ENCODE results near the gene NOTCH1.

The NOTCH1 gene

DNA sequence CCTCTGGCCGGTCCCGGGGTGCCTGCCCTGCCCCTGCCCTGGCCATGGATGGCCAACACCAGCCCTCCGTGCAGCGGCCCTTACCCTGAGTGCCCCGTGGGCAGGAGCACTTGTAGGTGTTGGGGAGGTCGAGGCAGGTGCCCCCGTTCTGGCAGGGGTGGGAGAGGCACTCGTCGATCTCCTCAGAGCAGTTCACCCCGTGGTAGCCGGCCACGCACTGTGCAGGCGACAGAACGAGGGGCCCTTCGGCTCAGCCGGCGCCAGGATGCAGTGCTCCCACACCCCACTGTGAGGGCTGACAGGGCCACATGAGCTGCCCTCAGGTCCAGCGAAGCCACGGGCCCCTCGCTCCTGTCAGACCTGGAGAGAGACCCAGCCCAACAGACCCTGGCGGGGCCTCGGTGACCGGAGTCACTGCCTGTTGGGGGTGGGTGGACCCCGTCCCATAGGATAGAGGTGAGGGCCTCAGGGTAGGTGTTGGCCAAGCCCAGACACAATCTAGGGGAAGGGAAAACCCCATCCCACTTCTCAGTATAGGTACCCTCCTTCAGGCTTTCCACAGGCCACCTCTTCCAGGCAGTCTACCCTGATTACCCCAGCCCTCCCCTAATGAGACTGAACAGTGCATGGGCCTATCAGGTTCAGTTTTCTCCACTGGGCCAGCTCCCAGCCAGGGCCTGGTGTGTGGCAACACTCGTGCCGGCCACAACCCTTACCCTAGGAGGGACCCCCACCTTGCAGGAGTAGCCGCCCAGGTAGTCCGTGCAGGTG lies 38.4 kb downstream of the NOTCH1 start:
- Histone ChIP-seq H3K23ac (ENCODE audit: low read length) (no peak overlapping the region), H3K27me3 (ENCODE audit: insufficient read depth, low read length) (no peaks in the 10 kb centered on the region), H3K14ac (ENCODE audit: low read length) (no peak overlapping the region), H3K27ac (ENCODE audit: low read depth, low read length) (no peak overlapping the region), H3K4me3 (ENCODE audit: low read depth, low read length) (no peak overlapping the region), H3K9ac (ENCODE audit: low read length) (no peak overlapping the region), H3K9me3 (ENCODE audit: insufficient read depth, low read depth, low read length) (peaks cover 2% of the 10 kb centered on the region), H4K91ac (ENCODE audit: low read depth, low read length) (no peak overlapping the region), H2AFZ (ENCODE audit: insufficient read depth, low read length, poor library complexity) (no peak overlapping the region), H3K36me3 (ENCODE audit: control insufficient read depth in 1 of 2, insufficient read depth in 2 of 2, low read length in 2 of 2) (peaks cover 80 to 87% of the 10 kb centered on the region in 2 experiments), H2BK120ac (ENCODE audit: insufficient read depth, low read length, poor library complexity) (no peak overlapping the region), H2AK5ac (ENCODE audit: low read length) (no peak overlapping the region), H3K79me1 (ENCODE audit: low read length) (no peaks in the 10 kb centered on the region), H3K4me1 (ENCODE audit: control insufficient read depth in 1 of 2, insufficient read depth in 2 of 2, low read length in 2 of 2) (no peaks in the 10 kb centered on the region), H2BK5ac (ENCODE audit: low read depth, low read length, poor library complexity) (no peak overlapping the region), H3K18ac (ENCODE audit: low read length) (no peak overlapping the region), H3K4ac (ENCODE audit: low read depth, low read length) (no peak overlapping the region), H2BK12ac (ENCODE audit: low read length) (no peak overlapping the region), H3K4me2 (ENCODE audit: low read length) (no peak overlapping the region), H3K79me2 (ENCODE audit: control insufficient read depth, insufficient read depth, low read length, poor library complexity) (no peaks in the 10 kb centered on the region), H4K8ac (ENCODE audit: low read depth, low read length) (no peak overlapping the region), H4K12ac (ENCODE audit: low read depth, low read length) (no peak overlapping the region)
- WGBS (ENCODE audit: extremely low coverage, insufficient coverage, insufficient read length) = no CpG with 5 or more reads among the region's 28 CpGs
- DNase-seq = no peak

GRCh38 chr9:136506425-136506824 lies 39.4 kb downstream of the NOTCH1 start:
- H3K14ac ChIP-seq (ENCODE audit: low read length) = no peak overlapping the region
- no peaks in the 10 kb centered on the region for H3K4me1 ChIP-seq (ENCODE audit: control insufficient read depth in 1 of 2, insufficient read depth in 2 of 2, low read length in 2 of 2)
- H4K12ac ChIP-seq (ENCODE audit: low read depth, low read length) = no peak overlapping the region
- no peak for DNase-seq
- no peaks in the 10 kb centered on the region for H3K79me2 ChIP-seq (ENCODE audit: control insufficient read depth, insufficient read depth, low read length, poor library complexity)
- no peak overlapping the region for H3K4me2 ChIP-seq (ENCODE audit: low read length)
- H3K4me3 ChIP-seq (ENCODE audit: low read depth, low read length) = no peak overlapping the region
- no peaks in the 10 kb centered on the region for H3K79me1 ChIP-seq (ENCODE audit: low read length)
- peaks cover 2% of the 10 kb centered on the region for H3K9me3 ChIP-seq (ENCODE audit: insufficient read depth, low read depth, low read length)
- no peak overlapping the region for H3K23ac ChIP-seq (ENCODE audit: low read length)
- H2BK120ac ChIP-seq (ENCODE audit: insufficient read depth, low read length, poor library complexity) = no peak overlapping the region
- no peak overlapping the region for H3K9ac ChIP-seq (ENCODE audit: low read length)
- no peak overlapping the region for H3K18ac ChIP-seq (ENCODE audit: low read length)
- H2BK5ac ChIP-seq (ENCODE audit: low read depth, low read length, poor library complexity) = no peak overlapping the region
- H2AK5ac ChIP-seq (ENCODE audit: low read length) = no peak overlapping the region
- no peak overlapping the region for H2BK12ac ChIP-seq (ENCODE audit: low read length)
- H4K91ac ChIP-seq (ENCODE audit: low read depth, low read length) = no peak overlapping the region
- no peak overlapping the region for H3K27ac ChIP-seq (ENCODE audit: low read depth, low read length)
- H3K4ac ChIP-seq (ENCODE audit: low read depth, low read length) = no peak overlapping the region
- no peak overlapping the region for H2AFZ ChIP-seq (ENCODE audit: insufficient read depth, low read length, poor library complexity)
- H3K36me3 ChIP-seq (ENCODE audit: control insufficient read depth in 1 of 2, insufficient read depth in 2 of 2, low read length in 2 of 2) = peaks cover 78 to 88% of the 10 kb centered on the region in 2 experiments
- WGBS (ENCODE audit: extremely low coverage, insufficient coverage, insufficient read length) = no CpG with 5 or more reads among the region's 30 CpGs
- H3K27me3 ChIP-seq (ENCODE audit: insufficient read depth, low read length) = no peaks in the 10 kb centered on the region
- H4K8ac ChIP-seq (ENCODE audit: low read depth, low read length) = no peak overlapping the region

DNA sequence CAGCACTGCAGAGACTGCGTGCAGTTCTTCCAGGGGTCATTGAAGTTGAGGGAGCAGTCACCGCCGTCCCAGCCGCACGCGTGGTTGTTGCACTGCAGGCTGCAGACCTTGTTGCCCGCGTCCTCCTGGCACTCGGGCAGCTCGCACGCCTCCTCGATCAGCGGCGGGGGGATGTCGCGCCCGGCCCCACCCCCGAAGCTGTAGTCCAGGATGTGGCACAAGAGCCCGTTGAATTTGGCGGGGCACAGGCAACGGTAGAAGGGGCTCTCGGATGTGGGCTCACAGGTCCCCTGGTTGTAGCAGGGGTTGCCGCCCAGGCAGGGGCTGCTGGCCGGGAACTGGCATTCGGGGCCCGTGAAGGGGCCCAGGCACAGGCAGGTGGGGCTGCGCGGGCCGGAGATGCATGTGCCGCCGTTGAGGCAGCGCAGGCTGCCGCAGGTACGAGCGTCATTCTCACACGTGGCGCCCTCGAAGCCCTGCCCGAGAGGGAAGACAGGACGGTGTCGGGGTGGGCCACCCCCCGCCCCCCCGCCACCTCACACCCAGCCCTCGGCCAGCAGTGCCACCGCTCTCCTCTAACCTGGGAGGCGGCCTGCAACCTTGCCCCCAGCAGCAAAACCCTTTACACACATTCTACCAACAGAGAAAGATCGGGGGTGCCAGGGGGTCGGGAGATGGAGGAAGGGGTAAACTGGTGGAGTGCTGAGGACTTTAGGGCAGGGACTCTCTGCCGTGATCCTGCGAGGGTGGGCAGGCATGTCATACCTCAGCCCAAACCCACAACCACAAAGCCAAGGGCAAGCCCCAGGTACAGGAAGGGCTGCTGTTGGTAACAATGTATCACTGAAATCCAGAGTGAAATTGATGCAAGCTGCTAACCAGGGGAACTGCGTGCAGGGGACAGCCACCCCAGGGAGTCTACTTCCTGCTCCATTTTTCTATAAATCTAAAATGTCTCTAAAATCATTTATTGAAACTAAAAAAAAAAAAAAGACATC lies 40.1 kb downstream of the NOTCH1 start:
- Histone ChIP-seq H2BK5ac (ENCODE audit: low read depth, low read length, poor library complexity) (no peak overlapping the region), H3K79me1 (ENCODE audit: low read length) (no peaks in the 10 kb centered on the region), H3K27ac (ENCODE audit: low read depth, low read length) (no peak overlapping the region), H3K27me3 (ENCODE audit: insufficient read depth, low read length) (no peaks in the 10 kb centered on the region), H2AK5ac (ENCODE audit: low read length) (no peak overlapping the region), H3K14ac (ENCODE audit: low read length) (no peak overlapping the region), H3K9ac (ENCODE audit: low read length) (no peak overlapping the region), H3K18ac (ENCODE audit: low read length) (no peak overlapping the region), H4K8ac (ENCODE audit: low read depth, low read length) (no peak overlapping the region), H3K4me3 (ENCODE audit: low read depth, low read length) (no peak overlapping the region), H3K4ac (ENCODE audit: low read depth, low read length) (no peak overlapping the region), H2AFZ (ENCODE audit: insufficient read depth, low read length, poor library complexity) (no peak overlapping the region), H3K79me2 (ENCODE audit: control insufficient read depth, insufficient read depth, low read length, poor library complexity) (no peaks in the 10 kb centered on the region), H3K9me3 (ENCODE audit: insufficient read depth, low read depth, low read length) (peaks cover 2% of the 10 kb centered on the region), H3K36me3 (ENCODE audit: control insufficient read depth in 1 of 2, insufficient read depth in 2 of 2, low read length in 2 of 2) (peaks cover 74 to 83% of the 10 kb centered on the region in 2 experiments), H3K4me2 (ENCODE audit: low read length) (no peak overlapping the region), H4K91ac (ENCODE audit: low read depth, low read length) (no peak overlapping the region), H3K23ac (ENCODE audit: low read length) (no peak overlapping the region), H2BK12ac (ENCODE audit: low read length) (no peak overlapping the region), H4K12ac (ENCODE audit: low read depth, low read length) (no peak overlapping the region), H2BK120ac (ENCODE audit: insufficient read depth, low read length, poor library complexity) (no peak overlapping the region), H3K4me1 (ENCODE audit: control insufficient read depth in 1 of 2, insufficient read depth in 2 of 2, low read length in 2 of 2) (no peaks in the 10 kb centered on the region)
- no peak for DNase-seq
- WGBS (ENCODE audit: extremely low coverage, insufficient coverage, insufficient read length) = no CpG with 5 or more reads among the region's 51 CpGs

GRCh38 chr9:136504512-136505348 lies 41.1 kb downstream of the NOTCH1 start:
- Histone ChIP-seq H3K9ac (ENCODE audit: low read length) (no peak overlapping the region), H3K4me2 (ENCODE audit: low read length) (no peak overlapping the region), H4K8ac (ENCODE audit: low read depth, low read length) (no peak overlapping the region), H3K27ac (ENCODE audit: low read depth, low read length) (no peak overlapping the region), H2BK5ac (ENCODE audit: low read depth, low read length, poor library complexity) (no peak overlapping the region), H3K18ac (ENCODE audit: low read length) (no peak overlapping the region), H3K79me2 (ENCODE audit: control insufficient read depth, insufficient read depth, low read length, poor library complexity) (no peaks in the 10 kb centered on the region), H3K27me3 (ENCODE audit: insufficient read depth, low read length) (no peaks in the 10 kb centered on the region), H3K23ac (ENCODE audit: low read length) (no peak overlapping the region), H3K4ac (ENCODE audit: low read depth, low read length) (no peak overlapping the region), H3K4me1 (ENCODE audit: control insufficient read depth in 1 of 2, insufficient read depth in 2 of 2, low read length in 2 of 2) (no peaks in the 10 kb centered on the region), H2BK12ac (ENCODE audit: low read length) (no peak overlapping the region), H4K12ac (ENCODE audit: low read depth, low read length) (no peak overlapping the region), H2AFZ (ENCODE audit: insufficient read depth, low read length, poor library complexity) (no peak overlapping the region), H3K4me3 (ENCODE audit: low read depth, low read length) (no peak overlapping the region), H3K14ac (ENCODE audit: low read length) (no peak overlapping the region), H2AK5ac (ENCODE audit: low read length) (no peak overlapping the region), H2BK120ac (ENCODE audit: insufficient read depth, low read length, poor library complexity) (no peak overlapping the region), H3K9me3 (ENCODE audit: insufficient read depth, low read depth, low read length) (peaks cover 5% of the 10 kb centered on the region), H4K91ac (ENCODE audit: low read depth, low read length) (no peak overlapping the region), H3K36me3 (ENCODE audit: control insufficient read depth in 1 of 2, insufficient read depth in 2 of 2, low read length in 2 of 2) (peaks cover 77 to 84% of the 10 kb centered on the region in 2 experiments), H3K79me1 (ENCODE audit: low read length) (no peaks in the 10 kb centered on the region)
- WGBS (ENCODE audit: extremely low coverage, insufficient coverage, insufficient read length) = no CpG with 5 or more reads among the region's 68 CpGs
- DNase-seq = no peak
